ENCODE data around the gene FOXP1.

- no peak for TF ChIP-seq CTCF (IDR thresholded peaks at IDR 0.05)
- TF ChIP-seq POLR2AphosphoS5 (IDR thresholded peaks at IDR 0.05): no peak
- no peak for TF ChIP-seq POLR2A (IDR thresholded peaks at IDR 0.05)
These were observed 490.9 kb downstream of the FOXP1 start for GRCh38 chr3:71092665-71093064.

All from breast epithelium (tissue), 3 donors.